ENCODE data around the gene RAB40A.
"Not testable (repeated sequence)": the region's sequence is repeated elsewhere in the genome, so short reads cannot be mapped to it uniquely, and the experiment has no call there.

The RAB40A gene

GRCh38 chrX:103523605-103524004 lies 4.3 kb upstream of the RAB40A start:
- DNase-seq (ENCODE audit: low read depth in 2 of 2): no peak

GRCh38 chrX:103520386-103520785 lies 1.1 kb upstream of the RAB40A start:
- DNase-seq (ENCODE audit: low read depth in 2 of 2): no peak

- DNase-seq (ENCODE audit: low read depth in 2 of 2): no peak
These were observed 718 bp downstream of the RAB40A start for GRCh38 chrX:103518571-103518970.

GRCh38 chrX:103517246-103517645 lies 2.0 kb downstream of the RAB40A start:
- DNase-seq (ENCODE audit: low read depth in 2 of 2): no peak

GRCh38 chrX:103513476-103514108 lies 5.7 kb downstream of the RAB40A start:
- no peak for DNase-seq (ENCODE audit: low read depth in 2 of 2)

GRCh38 chrX:103513067-103513466 lies 6.2 kb downstream of the RAB40A start:
- no peak for DNase-seq (ENCODE audit: low read depth in 2 of 2)

- no peak for DNase-seq (ENCODE audit: low read depth in 2 of 2)
These were observed 9.3 kb downstream of the RAB40A start for GRCh38 chrX:103510031-103510430.

GRCh38 chrX:103503853-103504207 lies 15.5 kb downstream of the RAB40A start:
- DNase-seq (ENCODE audit: low read depth in 2 of 2): no peak

- no peak for DNase-seq (ENCODE audit: low read depth in 2 of 2)
These were observed 16.0 kb downstream of the RAB40A start for GRCh38 chrX:103503163-103503852.

GRCh38 chrX:103498786-103499185 lies 20.5 kb downstream of the RAB40A start:
- DNase-seq (ENCODE audit: low read depth in 2 of 2): no peak

- DNase-seq (ENCODE audit: low read depth in 2 of 2): no peak
These were observed 23.5 kb downstream of the RAB40A start for GRCh38 chrX:103495786-103496185.

GRCh38 chrX:103493578-103493977 lies 25.7 kb downstream of the RAB40A start:
- DNase-seq (ENCODE audit: low read depth in 2 of 2): not testable (repeated sequence)

- DNase-seq (ENCODE audit: low read depth in 2 of 2): peak; percentile 17 to 19
These were observed 29.6 kb downstream of the RAB40A start for GRCh38 chrX:103489733-103490132.

GRCh38 chrX:103488794-103489193 lies 30.5 kb downstream of the RAB40A start:
- no peak for DNase-seq (ENCODE audit: low read depth in 2 of 2)

GRCh38 chrX:103488332-103488731 lies 31.0 kb downstream of the RAB40A start:
- no peak for DNase-seq (ENCODE audit: low read depth in 2 of 2)

- DNase-seq (ENCODE audit: low read depth in 2 of 2): no peak
These were observed 35.6 kb downstream of the RAB40A start for GRCh38 chrX:103483720-103484119.

GRCh38 chrX:103480526-103480925 lies 38.8 kb downstream of the RAB40A start:
- no peak for DNase-seq (ENCODE audit: low read depth in 2 of 2)

GRCh38 chrX:103477496-103477895 lies 41.8 kb downstream of the RAB40A start:
- DNase-seq (ENCODE audit: low read depth in 2 of 2): no peak

- DNase-seq (ENCODE audit: low read depth in 2 of 2): no peak
These were observed 43.9 kb downstream of the RAB40A start for GRCh38 chrX:103475381-103475780.

GRCh38 chrX:103469977-103470376 lies 49.3 kb downstream of the RAB40A start:
- not testable (repeated sequence) for DNase-seq (ENCODE audit: low read depth in 2 of 2)

GRCh38 chrX:103467887-103468286 lies 51.4 kb downstream of the RAB40A start:
- no peak for DNase-seq (ENCODE audit: low read depth in 2 of 2)

GRCh38 chrX:103467156-103467555 lies 52.1 kb downstream of the RAB40A start:
- no peak for DNase-seq (ENCODE audit: low read depth in 2 of 2)

GRCh38 chrX:103464774-103465117 lies 54.5 kb downstream of the RAB40A start:
- DNase-seq (ENCODE audit: low read depth in 2 of 2): peak; percentile 55 to 61

Measured in stimulated activated CD4-positive, alpha-beta T cell treated with anti-CD3 and anti-CD28 coated beads, Interleukin-1b, Interleukin-23, amount 100 ng/mL, for 4 hours (primary cell).